GM12878 (cell line): ENCODE measurements around the gene PROX1. TPM values are rescaled to one million over a fixed set of nuclear protein-coding genes. Genes with fewer than 3 reads are reported as not detected.

Experiments
- ATAC-seq: fragments of 200-7000 bp; cut with Tn5 transposase; 3 replicates; pipeline ENCODE4 v1.9.1; 2020; ENCODE audit warnings: mild to moderate bottlenecking, moderate library complexity
- BruUV-seq: library from RNA; stranded (reverse); fragments of 400-500 nt; replicated peaks from 2 replicates; lab custom pipeline; 2021; lab: Mats Ljungman, UMichigan
- CTCF ChIA-PET: fragments of 300-600 bp; sonication (Branson Sonifier 250); formaldehyde crosslinking; extraction: SDS; loops from one replicate; lab custom pipeline; 2021; ENCODE audit warnings: inconsistent platforms; lab: Yijun Ruan, JAX
- POLR2A ChIA-PET: fragments of 350-600 bp; formaldehyde crosslinking; extraction: SDS; loops from one replicate; lab custom pipeline; 2021; ENCODE audit warnings: inconsistent platforms; lab: Charles Lee
- RAD21 ChIA-PET: fragments of 300-600 bp; sonication (Branson Sonifier 250); formaldehyde crosslinking; loops from one replicate; lab custom pipeline; 2023; ENCODE audit warnings: antibody characterized with exemption; ENCODE audit not compliant: unreplicated experiment; lab: Charles Lee
- SMC1A ChIA-PET: fragments of 300-600 bp; sonication (Branson Sonifier 250); formaldehyde crosslinking; loops from one replicate; lab custom pipeline; 2023; ENCODE audit not compliant: unreplicated experiment, uncharacterized antibody; lab: Charles Lee
- DNase-seq: peaks from one replicate; pipeline ENCODE4 v3.0.0-alpha.2; 2011; ENCODE audit warnings: low read depth, low spot score
- FAIRE-seq: peaks from 3 replicates; lab custom pipeline; 2011; peaks lifted over from hg19 to GRCh38; lab: Jason Lieb, UNC
- H2AFZ ChIP-seq: 2 replicates; pipeline ENCODE4 v1.6.0; 2011; ENCODE audit warnings: low read depth, low read length, control low read depth; ENCODE audit not compliant: control insufficient read depth
- H3K27ac ChIP-seq: 2 replicates; pipeline ENCODE4 v1.5.1; 2011; ENCODE audit warnings: control low read depth; ENCODE audit not compliant: control insufficient read depth, insufficient read depth
- H3K27me3 ChIP-seq, 2 experiments: replicated peaks in 1 of 2; 2 replicates each; pipeline versions ENCODE4 v1.6.0 to v1.6.1; 2011; ENCODE audit warnings: low read length in 1 of 2; ENCODE audit not compliant: control insufficient read depth in 2 of 2, insufficient read depth in 2 of 2
- H3K36me3 ChIP-seq, 2 experiments: 2 replicates each; pipeline ENCODE4 v1.5.1; 2011; ENCODE audit warnings: low read length in 1 of 2; ENCODE audit not compliant: control insufficient read depth in 2 of 2, insufficient read depth in 2 of 2
- H3K4me1 ChIP-seq: 2 replicates; pipeline ENCODE4 v1.6.1; 2011; ENCODE audit warnings: mild to moderate bottlenecking, low read length, moderate library complexity, mixed read lengths; ENCODE audit not compliant: control insufficient read depth, insufficient read depth
- H3K4me2 ChIP-seq: 2 replicates; pipeline ENCODE4 v1.6.0; 2011; ENCODE audit warnings: control low read depth; ENCODE audit not compliant: control insufficient read depth, insufficient read depth
- H3K4me3 ChIP-seq: fragments of 200-600 bp; sonication (generic); 2 replicates; pipeline ENCODE4 v1.5.1; 2016
- H3K79me2 ChIP-seq: 2 replicates; pipeline ENCODE4 v1.6.0; 2011; ENCODE audit warnings: low read length; ENCODE audit not compliant: control insufficient read depth, insufficient read depth
- H3K9ac ChIP-seq: 2 replicates; pipeline ENCODE4 v1.8.0; 2011; ENCODE audit warnings: low read length, control low read depth, mixed read lengths; ENCODE audit not compliant: control insufficient read depth, insufficient read depth
- H3K9me3 ChIP-seq: replicated peaks from 3 replicates; pipeline ENCODE4 v1.5.1; 2011; ENCODE audit warnings: mild to moderate bottlenecking, low read length; ENCODE audit not compliant: control insufficient read depth, insufficient read depth
- H4K20me1 ChIP-seq: 2 replicates; pipeline ENCODE4 v1.6.0; 2011; ENCODE audit not compliant: control insufficient read depth, insufficient read depth
- HCFC1 ChIP-seq: fragments of 150-350 bp; IDR thresholded peaks from 2 replicates; pipeline ENCODE4 v1.6.1; 2014; ENCODE audit warnings: low read length
- IKZF2 ChIP-seq, 2 experiments: fragments of 450-650 bp; IDR thresholded peaks; 2 replicates each; pipeline ENCODE4 v1.6.1; 2017; ENCODE audit warnings: mild to moderate bottlenecking in 2 of 2, moderate library complexity in 2 of 2
- MYC ChIP-seq: IDR thresholded peaks from 2 replicates; pipeline ENCODE4 v1.6.1; 2011; ENCODE audit warnings: mild to moderate bottlenecking, low read length, moderate library complexity, inconsistent platforms; ENCODE audit not compliant: insufficient read depth, insufficient replicate concordance, insufficient read length, severe bottlenecking
- NFYB ChIP-seq: IDR thresholded peaks from 2 replicates; pipeline ENCODE4 v1.6.1; 2011; ENCODE audit warnings: low read depth, mild to moderate bottlenecking, low read length, improper control_type of control experiment, moderate library complexity; ENCODE audit not compliant: insufficient read depth
- NR2C1 ChIP-seq: fragments of 450-650 bp; IDR thresholded peaks from 2 replicates; pipeline ENCODE4 v1.6.1; 2017; ENCODE audit warnings: antibody characterized with exemption, mild to moderate bottlenecking, moderate library complexity
- PKNOX1 ChIP-seq: fragments of 450-650 bp; IDR thresholded peaks from 2 replicates; pipeline ENCODE4 v1.6.1; 2016; ENCODE audit warnings: mild to moderate bottlenecking
- RB1 ChIP-seq: fragments of 450-650 bp; formaldehyde crosslinking; IDR thresholded peaks from 2 replicates; pipeline ENCODE4 v1.6.1; 2017; ENCODE audit warnings: mild to moderate bottlenecking, borderline replicate concordance
- ZNF274 ChIP-seq: IDR thresholded peaks from one replicate; pipeline ENCODE4 v1.8.0; 2011; ENCODE audit not compliant: insufficient read length, insufficient read depth
- WGBS: methylation state at CpG from one replicate; pipeline ENCODE4 v1.1.6; 2016; ENCODE audit warnings: low lambda C conversion rate; ENCODE audit not compliant: insufficient replicate concordance, insufficient coverage; ENCODE audit errors: missing lambda C conversion rate; 5-methylcytosine and 5-hydroxymethylcytosine counted together
- in situ Hi-C: fragments of 300-500 bp; cut with MboI; formaldehyde crosslinking; loops from 9 replicates; pipeline ENCODE4 v1.14.3; 2018; ENCODE audit warnings: mixed read lengths
- intact Hi-C: fragments of 100-400 bp; cut with micrococcal nuclease; formaldehyde crosslinking; loops from one replicate; pipeline ENCODE4 v1.14.2; 2022; ENCODE audit not compliant: unreplicated experiment
- polyA plus RNA-seq, 11 experiments: library from polyadenylated mRNA; depleted of rRNA in 4 of 11; unstranded in 6 of 11; stranded (reverse) in 5 of 11; fragments of >200 nt; fragmentation: Nextera tagmentation in 4 of 11; fragmentation: Illumina TruSeq in 1 of 11; extraction: Ambion mirVana in 4 of 11; extraction: Trizol in 1 of 11; gene quantifications; 1 replicate in 1 of 11; 2 replicates in 10 of 11; pipeline versions ENCODE4 v1.2.1 to v1.2.3, GENCODE V29; 2011 to 2016; ENCODE audit warnings: inconsistent platforms in 2 of 11, missing spikeins in 2 of 11, low read depth in 1 of 11
- total RNA-seq, 4 experiments: library from RNA; depleted of rRNA in 3 of 4; stranded (reverse); fragments of >200 nt in 3 of 4; fragmentation: Illumina TruSeq in 1 of 4; extraction: Trizol in 1 of 4; gene quantifications; 2 replicates each; pipeline versions ENCODE4 v1.2.1 to v1.2.3, GENCODE V29; 2013 to 2021

The PROX1 gene
- total and polyA plus RNA-seq, 10 of the 15 experiments (the other 5 are each of a cell fraction or from before 2014, with no cell fraction given), result under 0.01 to 0.44 (median 0.03) TPM; not detected in 4

- TF ChIP-seq PKNOX1, result no peak
- TF ChIP-seq HCFC1, result no peak
- TF ChIP-seq MYC, result no peak
- TF ChIP-seq NR2C1, result no peak
Measured at GRCh38 chr1:214031267-214031650, 43.5 kb downstream of the PROX1 start (continued).

GRCh38 chr1:214037468-214037867, 49.7 kb downstream of the PROX1 start:
- RAD21 ChIA-PET, result no interaction called here
- no peak for TF ChIP-seq ZNF274
- no peak for TF ChIP-seq PKNOX1
- no peak for TF ChIP-seq NFYB
- TF ChIP-seq IKZF2 (IDR thresholded peaks at IDR 0.05), result no peak
- TF ChIP-seq RB1, result no peak
- CTCF ChIA-PET, result no interaction called here
- Histone ChIP-seq H3K27ac (no peak overlapping the region), H3K4me1 (no peaks in the 10 kb centered on the region), H3K9me3 (no peaks in the 10 kb centered on the region), H4K20me1 (no peaks in the 10 kb centered on the region), H3K4me3 (no peak overlapping the region), H3K27me3 (no peaks in the 10 kb centered on the region), H3K36me3 (no peaks in the 10 kb centered on the region), H3K9ac (no peak overlapping the region), H3K4me2 (no peak overlapping the region), H3K79me2 (no peaks in the 10 kb centered on the region), H2AFZ (no peak overlapping the region)
- no TSS peak for BruUV-seq
- ATAC-seq (no peak), DNase-seq (no peak), FAIRE-seq (no peak)
- POLR2A ChIA-PET, result no interaction called here
- intact Hi-C loops, result no loop called here
- WGBS, result 45% methylated on average over 8 of the region's 8 CpGs
- SMC1A ChIA-PET, result no interaction called here
- in situ Hi-C loops, result no loop called here
